ENCODE data around the gene AP1S1.
"Not testable (repeated sequence)": the region's sequence is repeated elsewhere in the genome, so short reads cannot be mapped to it uniquely, and the experiment has no call there.

AP1S1 gene

GRCh38 chr7:101153969-101154692 is at the start of gene AP1S1:
Gene AP1S1 (plus strand): TSS chr7:101154476. CDS start chr7:101154515, 39 bp downstream.
- DNase-seq, result peak; percentile 99

- DNase-seq, result no peak
Measured at GRCh38 chr7:101104799-101105198, 49.5 kb upstream of the AP1S1 start.

- not testable (repeated sequence) for DNase-seq
Measured at GRCh38 chr7:101105248-101105647, 49.0 kb upstream of the AP1S1 start.

GRCh38 chr7:101106386-101106785 is 47.9 kb upstream of the AP1S1 start:
- DNase-seq, result no peak

- DNase-seq, result no peak
Measured at GRCh38 chr7:101108330-101108857, 45.9 kb upstream of the AP1S1 start.

GRCh38 chr7:101108961-101109360 is 45.3 kb upstream of the AP1S1 start:
- DNase-seq, result no peak

- no peak for DNase-seq
Measured at GRCh38 chr7:101109368-101109767, 44.9 kb upstream of the AP1S1 start.

- DNase-seq, result no peak
Measured at GRCh38 chr7:101111261-101111660, 43.0 kb upstream of the AP1S1 start.

GRCh38 chr7:101112233-101112632 is 42.0 kb upstream of the AP1S1 start:
- no peak for DNase-seq

GRCh38 chr7:101113140-101113539 is 41.1 kb upstream of the AP1S1 start:
- DNase-seq, result not testable (repeated sequence)

GRCh38 chr7:101113836-101114235 is 40.4 kb upstream of the AP1S1 start:
- DNase-seq, result no peak

GRCh38 chr7:101114492-101114891 is 39.8 kb upstream of the AP1S1 start:
- DNase-seq, result no peak

GRCh38 chr7:101115215-101115614 is 39.1 kb upstream of the AP1S1 start:
- DNase-seq, result no peak

- DNase-seq, result no peak
Measured at GRCh38 chr7:101116898-101117297, 37.4 kb upstream of the AP1S1 start.

GRCh38 chr7:101118856-101119255 is 35.4 kb upstream of the AP1S1 start:
- no peak for DNase-seq

GRCh38 chr7:101119876-101120275 is 34.4 kb upstream of the AP1S1 start:
- no peak for DNase-seq

- DNase-seq, result no peak
Measured at GRCh38 chr7:101120315-101120714, 34.0 kb upstream of the AP1S1 start.

GRCh38 chr7:101121631-101121990 is 32.7 kb upstream of the AP1S1 start:
- not testable (repeated sequence) for DNase-seq

GRCh38 chr7:101121991-101122932 is 32.0 kb upstream of the AP1S1 start:
- DNase-seq, result no peak

- DNase-seq, result no peak
Measured at GRCh38 chr7:101122933-101123702, 31.2 kb upstream of the AP1S1 start.

- no peak for DNase-seq
Measured at GRCh38 chr7:101123703-101124068, 30.6 kb upstream of the AP1S1 start.

- DNase-seq, result no peak
Measured at GRCh38 chr7:101124376-101125056, 29.8 kb upstream of the AP1S1 start.
